Sigmoid colon (tissue), 7 donors: ENCODE data around the gene PAX3. TPM values are rescaled to one million over a fixed set of nuclear protein-coding genes. Genes with fewer than 3 reads are reported as not detected.
A peak's percentile ranks its signal among the peaks of the same experiment; 100 is the strongest.

Experiments
- DNase-seq: peaks from one replicate; pipeline ENCODE4 v3.0.0-alpha.2; 2019
- H3K27ac ChIP-seq, 4 donors: fragments of 200-600 bp; sonication (generic); one replicate each; pipeline ENCODE4 v1.5.1; 2016 to 2019; ENCODE audit warnings: mild to moderate bottlenecking in 1 of 4
- H3K27me3 ChIP-seq, 3 donors: fragments of 200-600 bp; sonication (generic); one replicate each; pipeline ENCODE4 v1.5.1; 2019; ENCODE audit warnings: mild to moderate bottlenecking in 1 of 3
- H3K36me3 ChIP-seq, 4 donors: fragments of 200-600 bp; sonication (generic); one replicate each; pipeline ENCODE4 v1.5.1; 2016 to 2019
- H3K4me1 ChIP-seq, 4 donors: fragments of 200-600 bp; sonication (generic); one replicate each; pipeline ENCODE4 v1.5.1; 2017 to 2019
- H3K4me3 ChIP-seq, 4 donors: fragments of 200-600 bp; sonication (generic); one replicate each; pipeline ENCODE4 v1.5.1; 2017 to 2019; ENCODE audit warnings: mild to moderate bottlenecking in 2 of 4, moderate library complexity in 1 of 4
- H3K9me3 ChIP-seq, 4 donors: fragments of 200-600 bp in 3 of 4; sonication (generic) in 3 of 4; one replicate each; pipeline versions ENCODE4 v1.5.1 to v1.6.1; 2013 to 2019
- CTCF ChIP-seq, 4 experiments: fragments of 450-650 bp in 3 of 4; fragments of 200-600 bp in 1 of 4; IDR thresholded peaks; one replicate each; pipeline ENCODE4 v1.5.1; 2016 to 2019; ENCODE audit warnings: antibody characterized with exemption in 4 of 4, mild to moderate bottlenecking in 3 of 4, moderate library complexity in 2 of 4
- EP300 ChIP-seq, 4 donors: sonication (generic); formaldehyde crosslinking; IDR thresholded peaks; one replicate each; pipeline ENCODE4 v1.6.1; 2017; ENCODE audit warnings: antibody characterized with exemption in 4 of 4
- POLR2A ChIP-seq, 2 donors: fragments of 450-650 bp; IDR thresholded peaks; one replicate each; pipeline ENCODE4 v1.6.1; 2016; ENCODE audit warnings: antibody characterized with exemption in 2 of 2, mild to moderate bottlenecking in 2 of 2, moderate library complexity in 2 of 2
- POLR2AphosphoS5 ChIP-seq, 4 donors: sonication (generic); formaldehyde crosslinking; IDR thresholded peaks; one replicate each; pipeline ENCODE4 v1.6.1; 2017; ENCODE audit warnings: antibody characterized with exemption in 4 of 4
- WGBS, 2 donors: extraction: QIAGEN DNeasy Blood & Tissue Kit; methylation state at CpG; one replicate each; pipeline ENCODE4 v1.1.7; 2013; 5-methylcytosine and 5-hydroxymethylcytosine counted together
- intact Hi-C: fragments of 100-400 bp; cut with DNase I; formaldehyde crosslinking; loops from one replicate; pipeline ENCODE4 v1.15.1; 2023
- polyA plus RNA-seq, 3 donors: library from polyadenylated mRNA; stranded (reverse); fragments of 200-250 nt; gene quantifications; one replicate each; pipeline ENCODE4 v1.2.3, GENCODE V29; 2013
- total RNA-seq, 4 donors: library from RNA; depleted of rRNA; stranded (reverse); fragments of >200 nt; gene quantifications; one replicate each; pipeline ENCODE4 v1.1.0, GENCODE V29; 2016
- donor health status: healthy with polysubstance abuse.
- donor health status: Bipolar disorder and iron deficiency.
- donor health status: healthy.

The PAX3 gene
- not detected for total RNA-seq
- not detected for polyA plus RNA-seq

- no peak for DNase-seq
- WGBS, 2 donors, result 4 to 5% methylated on average over 63 of the region's 63 CpGs
- Histone ChIP-seq H3K27ac (no peak within 1 kb of the TSS), H3K4me3 (peak within 1 kb of the TSS in 2 of 4 donors; percentile 6 to 19), H3K27me3 (peaks cover 95 to 100% (median 98%) of the 10 kb centered on the region in 3 donors), H3K9me3 (no peaks in the 10 kb centered on the region), H3K36me3 (no peaks in the 10 kb centered on the region), H3K4me1 (peaks cover 0 to 65% (median 36%) of the 10 kb centered on the region in 4 donors)
- TF ChIP-seq EP300 (IDR thresholded peaks at IDR 0.05), result no peak
- no peak for TF ChIP-seq POLR2A (IDR thresholded peaks at IDR 0.05)
- no peak for TF ChIP-seq CTCF (IDR thresholded peaks at IDR 0.05)
- no peak for TF ChIP-seq POLR2AphosphoS5 (IDR thresholded peaks at IDR 0.05)
- intact Hi-C loops, result no loop called here
Measured at GRCh38 chr2:222298311-222299150, at the start of gene PAX3. Gene PAX3, minus strand, starts transcription at chr2:222298998. Its CDS starts 383 bp downstream, at chr2:222298615.

DNA sequence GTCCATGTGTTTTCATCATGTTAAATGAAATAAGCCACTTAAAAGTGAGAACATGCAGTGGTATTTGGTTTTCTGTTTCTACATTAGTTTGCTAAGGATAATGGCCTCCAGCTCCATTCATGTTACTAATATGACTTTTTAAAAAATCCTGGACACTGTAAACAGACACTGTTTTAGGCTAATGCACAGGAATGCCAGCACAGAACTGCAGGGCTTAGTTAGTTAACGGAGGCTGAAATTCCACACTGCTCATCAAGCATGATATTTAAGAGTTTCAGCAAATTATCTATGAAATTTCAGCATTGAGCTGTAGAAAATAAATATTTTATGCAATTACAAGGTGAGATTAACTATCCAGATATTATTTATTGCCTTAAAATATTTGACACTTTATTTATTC, 42.5 kb upstream of the PAX3 start:
- WGBS, 2 donors, result 87 to 94% methylated on average over 1 of the region's 1 CpG
- H3K27ac ChIP-seq, result no peak overlapping the region
- no peaks in the 10 kb centered on the region for H3K27me3 ChIP-seq
- no peak overlapping the region for H3K4me3 ChIP-seq
- no peaks in the 10 kb centered on the region for H3K9me3 ChIP-seq
- TF ChIP-seq CTCF (IDR thresholded peaks at IDR 0.05) (no peak), POLR2AphosphoS5 (IDR thresholded peaks at IDR 0.05) (no peak), EP300 (IDR thresholded peaks at IDR 0.05) (no peak), POLR2A (IDR thresholded peaks at IDR 0.05) (no peak)
- no peaks in the 10 kb centered on the region for H3K36me3 ChIP-seq
- intact Hi-C loops, result no loop called here
- DNase-seq, result no peak
- H3K4me1 ChIP-seq, result no peaks in the 10 kb centered on the region

- TF ChIP-seq CTCF (IDR thresholded peaks at IDR 0.05) (no peak), POLR2AphosphoS5 (IDR thresholded peaks at IDR 0.05) (no peak), EP300 (IDR thresholded peaks at IDR 0.05) (no peak), POLR2A (IDR thresholded peaks at IDR 0.05) (no peak)
- intact Hi-C loops, result no loop called here
- no peaks in the 10 kb centered on the region for H3K27me3 ChIP-seq
- no peak for DNase-seq
- H3K9me3 ChIP-seq, result peaks cover 0 to 3% (median 0%) of the 10 kb centered on the region in 4 donors
- H3K4me3 ChIP-seq, result no peak overlapping the region
- H3K4me1 ChIP-seq, result no peaks in the 10 kb centered on the region
- H3K27ac ChIP-seq, result no peak overlapping the region
- H3K36me3 ChIP-seq, result no peaks in the 10 kb centered on the region
- 94 to 97% methylated on average over 1 of the region's 1 CpG for WGBS, 2 donors
Measured at GRCh38 chr2:222338374-222338773, 39.6 kb upstream of the PAX3 start.

DNA sequence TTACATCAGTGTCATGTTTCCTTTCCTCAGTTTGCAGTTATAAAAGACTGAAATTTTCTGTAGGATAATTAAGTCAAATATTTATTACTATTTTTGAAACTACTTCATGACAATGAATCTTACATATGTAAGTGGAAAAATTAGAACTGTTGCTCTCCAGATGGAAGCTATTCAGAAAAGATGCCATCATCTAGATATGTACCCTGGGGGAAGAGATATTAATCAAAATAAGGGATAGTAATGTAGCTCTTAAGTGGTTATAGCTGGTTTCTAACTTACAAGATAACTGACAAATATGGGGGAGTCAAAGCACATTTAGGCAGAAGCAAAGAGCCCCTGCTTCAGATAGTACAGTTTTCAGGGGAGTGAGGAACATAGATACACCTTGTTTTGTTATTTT, 38.1 kb upstream of the PAX3 start:
- H3K27me3 ChIP-seq, result no peaks in the 10 kb centered on the region
- intact Hi-C loops, result no loop called here
- TF ChIP-seq EP300 (IDR thresholded peaks at IDR 0.05) (no peak), POLR2AphosphoS5 (IDR thresholded peaks at IDR 0.05) (no peak), POLR2A (IDR thresholded peaks at IDR 0.05) (no peak), CTCF (IDR thresholded peaks at IDR 0.05) (no peak)
- no peaks in the 10 kb centered on the region for H3K36me3 ChIP-seq
- DNase-seq, result no peak
- no peak overlapping the region for H3K4me3 ChIP-seq
- no peaks in the 10 kb centered on the region for H3K4me1 ChIP-seq
- H3K9me3 ChIP-seq, result peaks cover 0 to 3% (median 0%) of the 10 kb centered on the region in 4 donors
- no peak overlapping the region for H3K27ac ChIP-seq
